COR-L47 (cell line): ENCODE data around the gene CD300C.
"Not testable (repeated sequence)": the region's sequence is repeated elsewhere in the genome, so short reads cannot be mapped to it uniquely, and the experiment has no call there.

Experiments used
- DNase-seq: peaks from one replicate; lab custom pipeline; 2025; lab: John Stamatoyannopoulos, UW

The CD300C gene

GRCh38 chr17:74561586-74561985, 15.7 kb upstream of the CD300C start:
- DNase-seq = no peak

- no peak for DNase-seq
Measured at GRCh38 chr17:74558882-74559519, 13.1 kb upstream of the CD300C start.

GRCh38 chr17:74558402-74558801, 12.5 kb upstream of the CD300C start:
- not testable (repeated sequence) for DNase-seq

GRCh38 chr17:74555427-74555940, 9.6 kb upstream of the CD300C start:
- no peak for DNase-seq

GRCh38 chr17:74554909-74555308, 9.0 kb upstream of the CD300C start:
- DNase-seq = no peak

- DNase-seq = no peak
Measured at GRCh38 chr17:74552037-74552436, 6.1 kb upstream of the CD300C start.

- no peak for DNase-seq
Measured at GRCh38 chr17:74550602-74551001, 4.7 kb upstream of the CD300C start.

GRCh38 chr17:74549343-74549742, 3.4 kb upstream of the CD300C start:
- no peak for DNase-seq

GRCh38 chr17:74547736-74548135, 1.8 kb upstream of the CD300C start:
- DNase-seq = no peak

- DNase-seq = no peak
Measured at GRCh38 chr17:74547264-74547663, 1.3 kb upstream of the CD300C start.

GRCh38 chr17:74546586-74546985, 671 bp upstream of the CD300C start:
- DNase-seq = no peak

- DNase-seq = no peak
Measured at GRCh38 chr17:74544991-74545842, 698 bp downstream of the CD300C start.

- DNase-seq = no peak
Measured at GRCh38 chr17:74543891-74544760, 1.8 kb downstream of the CD300C start.

GRCh38 chr17:74543406-74543805, 2.5 kb downstream of the CD300C start:
- no peak for DNase-seq

- DNase-seq = no peak
Measured at GRCh38 chr17:74542727-74543383, 3.1 kb downstream of the CD300C start.

GRCh38 chr17:74542166-74542565, 3.7 kb downstream of the CD300C start:
- no peak for DNase-seq

GRCh38 chr17:74541176-74542111, 4.5 kb downstream of the CD300C start:
- DNase-seq = no peak

GRCh38 chr17:74539281-74539820, 6.6 kb downstream of the CD300C start:
- DNase-seq = no peak

- no peak for DNase-seq
Measured at GRCh38 chr17:74536890-74537289, 9.0 kb downstream of the CD300C start.

GRCh38 chr17:74532115-74532514, 13.8 kb downstream of the CD300C start:
- DNase-seq = no peak
